NCI-H460 (cell line): ENCODE measurements around the gene FAM217A. TPM values are rescaled to one million over a fixed set of nuclear protein-coding genes. Genes with fewer than 3 reads are reported as not detected.
A peak's percentile ranks its signal among the peaks of the same experiment; 100 is the strongest.
"Not testable (repeated sequence)": the region's sequence is repeated elsewhere in the genome, so short reads cannot be mapped to it uniquely, and the experiment has no call there.

Source experiments
- DNase-seq: peaks from one replicate; pipeline ENCODE4 v3.0.0-alpha.2; 2016; ENCODE audit warnings: low read depth; ENCODE audit errors: extremely low read depth
- polyA plus RNA-seq: library from polyadenylated mRNA; depleted of rRNA; stranded (reverse); fragments of >200 nt; gene quantifications from 2 replicates; pipeline ENCODE4 v1.2.3, GENCODE V29; 2014; cell fraction: nucleus; rRNA removed
- total RNA-seq: library from RNA; depleted of rRNA; stranded (reverse); fragments of >200 nt; shearing (Covaris generic); gene quantifications from 2 replicates; pipeline ENCODE4 v1.2.3, GENCODE V29; 2014; rRNA removed

FAM217A gene
- not detected in 2 replicates for total RNA-seq
- not detected in 2 replicates for polyA plus RNA-seq

GRCh38 chr6:4078691-4079471 is at the start of gene FAM217A:
FAM217A (minus strand) TSS chr6:4079137; CDS start chr6:4077414, 1,723 bp downstream.
- DNase-seq = no peak

GRCh38 chr6:4128072-4128471 is 49.1 kb upstream of the FAM217A start:
- DNase-seq = no peak

GRCh38 chr6:4125933-4126864 is 47.3 kb upstream of the FAM217A start:
- DNase-seq = peak; percentile 30

- no peak for DNase-seq
These were observed 46.6 kb upstream of the FAM217A start for GRCh38 chr6:4125500-4125899.

- DNase-seq = no peak
These were observed 45.4 kb upstream of the FAM217A start for GRCh38 chr6:4124351-4124750.

- no peak for DNase-seq
These were observed 36.8 kb upstream of the FAM217A start for GRCh38 chr6:4115741-4116140.

GRCh38 chr6:4114123-4114522 is 35.2 kb upstream of the FAM217A start:
- DNase-seq = no peak

- no peak for DNase-seq
These were observed 34.7 kb upstream of the FAM217A start for GRCh38 chr6:4113649-4114048.

GRCh38 chr6:4112366-4112765 is 33.4 kb upstream of the FAM217A start:
- DNase-seq = no peak

GRCh38 chr6:4109363-4109815 is 30.5 kb upstream of the FAM217A start:
- DNase-seq = not testable (repeated sequence)

- no peak for DNase-seq
These were observed 29.7 kb upstream of the FAM217A start for GRCh38 chr6:4108561-4109093.

- no peak for DNase-seq
These were observed 28.9 kb upstream of the FAM217A start for GRCh38 chr6:4107873-4108272.

- DNase-seq = no peak
These were observed 27.1 kb upstream of the FAM217A start for GRCh38 chr6:4105980-4106536.

- no peak for DNase-seq
These were observed 25.0 kb upstream of the FAM217A start for GRCh38 chr6:4103929-4104328.

GRCh38 chr6:4102687-4103244 is 23.8 kb upstream of the FAM217A start:
- no peak for DNase-seq

- DNase-seq = no peak
These were observed 22.4 kb upstream of the FAM217A start for GRCh38 chr6:4101298-4101697.

GRCh38 chr6:4100655-4101054 is 21.7 kb upstream of the FAM217A start:
- DNase-seq = no peak

GRCh38 chr6:4093288-4093687 is 14.4 kb upstream of the FAM217A start:
- DNase-seq = no peak

GRCh38 chr6:4091941-4092340 is 13.0 kb upstream of the FAM217A start:
- no peak for DNase-seq

- DNase-seq = not testable (repeated sequence)
These were observed 11.1 kb upstream of the FAM217A start for GRCh38 chr6:4090043-4090442.
